Spleen (tissue), 11 donors: Measurements from ENCODE around the gene MRPL47. TPM values are rescaled to one million over a fixed set of nuclear protein-coding genes. Genes with fewer than 3 reads are reported as not detected.

Experiments
- DNase-seq: peaks from one replicate; pipeline ENCODE4 v3.0.0-alpha.2; 2020
- H3K27ac ChIP-seq, 8 donors: fragments of 200-600 bp; sonication (generic) in 7 of 8; 1 replicate in 4 of 8; 2 replicates in 4 of 8; pipeline versions ENCODE4 v1.5.0 to v1.8.0; 2016 to 2021; ENCODE audit warnings: inconsistent platforms in 4 of 8, mild to moderate bottlenecking in 4 of 8, moderate library complexity in 1 of 8
- H3K27me3 ChIP-seq, 7 donors: fragments of 200-600 bp; sonication (generic) in 6 of 7; replicated peaks in 1 of 7; 1 replicate in 4 of 7; 2 replicates in 3 of 7; pipeline versions ENCODE4 v1.5.0 to v1.8.0; 2016 to 2021; ENCODE audit warnings: inconsistent platforms in 3 of 7, mild to moderate bottlenecking in 1 of 7
- H3K36me3 ChIP-seq, 6 donors: fragments of 200-600 bp; sonication (generic) in 5 of 6; 1 replicate in 4 of 6; 2 replicates in 2 of 6; pipeline versions ENCODE4 v1.5.0 to v1.8.0; 2016 to 2021; ENCODE audit warnings: inconsistent platforms in 2 of 6
- H3K4me1 ChIP-seq, 6 donors: fragments of 200-600 bp; sonication (generic) in 5 of 6; 1 replicate in 3 of 6; 2 replicates in 3 of 6; pipeline versions ENCODE4 v1.5.0 to v1.8.0; 2016 to 2021; ENCODE audit warnings: inconsistent platforms in 3 of 6
- H3K4me3 ChIP-seq, 8 donors: fragments of 200-600 bp; sonication (generic) in 7 of 8; 1 replicate in 4 of 8; 2 replicates in 4 of 8; pipeline versions ENCODE4 v1.5.0 to v1.8.0; 2016 to 2021; ENCODE audit warnings: inconsistent platforms in 4 of 8, mild to moderate bottlenecking in 4 of 8, moderate library complexity in 2 of 8
- H3K9me3 ChIP-seq, 8 donors: fragments of 200-600 bp; sonication (generic) in 7 of 8; 1 replicate in 4 of 8; 2 replicates in 4 of 8; pipeline versions ENCODE4 v1.5.0 to v1.8.0; 2016 to 2021; ENCODE audit warnings: inconsistent platforms in 4 of 8
- CTCF ChIP-seq, 11 experiments: fragments of 200-600 bp in 7 of 11; fragments of 450-650 bp in 4 of 11; sonication (generic) in 4 of 11; IDR thresholded peaks in 8 of 11; conservative IDR thresholded peaks in 3 of 11; 1 replicate in 7 of 11; 2 replicates in 4 of 11; pipeline versions ENCODE4 v1.4.0 to v1.8.0; 2016 to 2021; ENCODE audit warnings: antibody characterized with exemption in 11 of 11, inconsistent platforms in 4 of 11, mild to moderate bottlenecking in 1 of 11
- POLR2A ChIP-seq, 3 donors: fragments of 450-650 bp; IDR thresholded peaks; one replicate each; pipeline ENCODE4 v1.5.1; 2017; ENCODE audit warnings: antibody characterized with exemption in 3 of 3, mild to moderate bottlenecking in 1 of 3
- POLR2AphosphoS5 ChIP-seq, 3 donors: sonication (generic); formaldehyde crosslinking; IDR thresholded peaks; one replicate each; pipeline ENCODE4 v1.5.1; 2017; ENCODE audit warnings: antibody characterized with exemption in 3 of 3
- WGBS, 5 donors: extraction: QIAGEN DNeasy Blood & Tissue Kit in 3 of 5; methylation state at CpG; one replicate each; pipeline versions ENCODE4 v1.1.5 to v1.1.7; 2013 to 2018; 5-methylcytosine and 5-hydroxymethylcytosine counted together
- intact Hi-C: fragments of 100-400 bp; cut with DNase I; formaldehyde crosslinking; loops from one replicate; pipeline ENCODE4 v1.15.0; 2023; ENCODE audit warnings: low total_unique reads
- polyA plus RNA-seq, 3 donors: library from polyadenylated mRNA; stranded (reverse); fragments of 200-250 nt; gene quantifications; one replicate each; pipeline ENCODE4 v1.2.1, GENCODE V29; 2013
- total RNA-seq, 7 donors: library from RNA; depleted of rRNA in 3 of 7; stranded (reverse); fragments of >200 nt in 3 of 7; fragmentation: NEBNext Ultra II Directional in 4 of 7; extraction: Animal tissue kit (Norgen Biotek cat#: 25700) in 4 of 7; gene quantifications; one replicate each; pipeline versions ENCODE4 v1.1.0 to v1.2.1, GENCODE V29; 2016 to 2021
- donor health status: healthy with polysubstance abuse.
- donor health status: DM: no; HTN: no; CAD: no; lungs with moderate emphysema.
- donor health status: DM: no; HTN: no; CAD: no.
- donor health status: Bipolar disorder and iron deficiency.
- donor health status: healthy.
- donor health status: DM: no; HTN: no; CAD: no.
- donor health status: DM: yes; HTN: yes; CAD: no.

The MRPL47 gene
- total and polyA plus RNA-seq, 10 donors = 17.8 to 43.2 (median 20.8) TPM

DNA sequence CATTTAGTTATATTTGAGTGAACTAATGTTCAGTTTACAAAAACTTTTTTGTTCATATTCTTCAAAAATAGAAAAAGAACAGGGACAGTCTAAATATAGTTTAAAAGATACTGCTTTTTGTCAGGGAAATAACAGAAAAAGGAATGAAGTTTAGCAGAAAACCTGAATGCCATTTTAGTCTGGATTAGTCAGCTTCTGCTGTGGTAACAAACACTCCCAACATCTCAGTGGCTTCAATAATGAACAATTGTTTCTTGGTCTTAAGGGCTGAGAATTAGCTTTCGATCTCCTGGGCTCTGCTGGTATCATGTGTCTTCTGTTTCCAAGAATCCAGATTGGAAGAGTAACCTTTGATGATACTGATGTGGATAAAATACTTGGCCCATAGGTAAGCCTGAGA, 36.0 kb upstream of the MRPL47 start:
- Histone ChIP-seq H3K27ac (no peak overlapping the region), H3K27me3 (no peaks in the 10 kb centered on the region), H3K4me1 (no peaks in the 10 kb centered on the region), H3K4me3 (no peak overlapping the region), H3K9me3 (no peaks in the 10 kb centered on the region), H3K36me3 (no peaks in the 10 kb centered on the region)
- TF ChIP-seq POLR2AphosphoS5 (IDR thresholded peaks at IDR 0.05) = no peak
- TF ChIP-seq CTCF (IDR thresholded peaks at IDR 0.05 in 8 of 11, conservative IDR thresholded peaks at IDR 0.05 in 3 of 11) = no peak
- no peak for TF ChIP-seq POLR2A (IDR thresholded peaks at IDR 0.05)
- no peak for DNase-seq
- 91 to 100% (median 98%) methylated on average over 1 of the region's 1 CpG for WGBS, 5 donors
- intact Hi-C loops = no loop called here

- Histone ChIP-seq H3K4me3 (no peak overlapping the region), H3K36me3 (peaks cover 0 to 10% (median 1%) of the 10 kb centered on the region in 6 donors), H3K27ac (no peak overlapping the region), H3K9me3 (no peaks in the 10 kb centered on the region), H3K27me3 (no peaks in the 10 kb centered on the region), H3K4me1 (no peaks in the 10 kb centered on the region)
- TF ChIP-seq CTCF (IDR thresholded peaks at IDR 0.05 in 8 of 11, conservative IDR thresholded peaks at IDR 0.05 in 3 of 11) (no peak), POLR2A (IDR thresholded peaks at IDR 0.05) (no peak), POLR2AphosphoS5 (IDR thresholded peaks at IDR 0.05) (no peak)
- no peak for DNase-seq
- WGBS, 5 donors = 47 to 73% (median 67%) methylated on average over 3 of the region's 3 CpGs
- intact Hi-C loops = no loop called here
These were observed 26.5 kb upstream of the MRPL47 start for GRCh38 chr3:179630753-179631451.

DNA sequence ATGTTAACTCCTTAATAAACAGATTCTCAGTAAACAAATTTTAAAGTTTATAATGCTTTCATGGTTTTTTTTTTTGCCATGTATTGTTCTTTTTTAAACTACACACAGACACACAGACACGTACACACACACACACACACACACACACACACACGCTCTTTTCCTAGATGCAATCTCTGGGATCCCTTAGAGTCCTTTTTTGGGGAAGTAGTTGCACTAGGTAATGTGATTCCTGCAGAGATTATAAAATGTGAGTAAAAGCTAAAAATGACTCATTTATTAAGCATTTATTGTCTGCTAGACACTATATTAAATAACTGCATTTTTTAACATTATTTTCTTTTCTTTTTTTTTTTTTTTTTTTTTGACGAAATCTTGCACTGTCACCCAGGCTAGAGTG, 20.0 kb upstream of the MRPL47 start:
- no peak for DNase-seq
- whole genome bisulfite sequencing, 5 donors = 64 to 89% (median 83%) methylated on average over 3 of the region's 3 CpGs
- intact Hi-C loops = no loop called here
- H3K4me3 ChIP-seq = no peak overlapping the region
- no peaks in the 10 kb centered on the region for H3K9me3 ChIP-seq
- no peak for TF ChIP-seq POLR2AphosphoS5 (IDR thresholded peaks at IDR 0.05)
- no peak for TF ChIP-seq CTCF (IDR thresholded peaks at IDR 0.05 in 8 of 11, conservative IDR thresholded peaks at IDR 0.05 in 3 of 11)
- no peak for TF ChIP-seq POLR2A (IDR thresholded peaks at IDR 0.05)
- no peaks in the 10 kb centered on the region for H3K4me1 ChIP-seq
- H3K27me3 ChIP-seq = no peaks in the 10 kb centered on the region
- H3K27ac ChIP-seq = no peak overlapping the region
- peaks cover 0 to 75% (median 51%) of the 10 kb centered on the region in 6 donors for H3K36me3 ChIP-seq

- DNase-seq = no peak
- Histone ChIP-seq H3K4me1 (no peaks in the 10 kb centered on the region), H3K4me3 (no peak overlapping the region), H3K27me3 (no peaks in the 10 kb centered on the region), H3K27ac (no peak overlapping the region), H3K36me3 (peaks cover 0 to 99% (median 72%) of the 10 kb centered on the region in 6 donors), H3K9me3 (no peaks in the 10 kb centered on the region)
- 92 to 100% (median 97%) methylated on average over 2 of the region's 2 CpGs for WGBS, 5 donors
- intact Hi-C loops = no loop called here
- no peak for TF ChIP-seq POLR2A (IDR thresholded peaks at IDR 0.05)
- no peak for TF ChIP-seq POLR2AphosphoS5 (IDR thresholded peaks at IDR 0.05)
- no peak for TF ChIP-seq CTCF (IDR thresholded peaks at IDR 0.05 in 8 of 11, conservative IDR thresholded peaks at IDR 0.05 in 3 of 11)
These were observed 17.6 kb upstream of the MRPL47 start for GRCh38 chr3:179622023-179622422.
